ENCODE measurements around the gene BOC. TPM values are rescaled to one million over a fixed set of nuclear protein-coding genes. Genes with fewer than 3 reads are reported as not detected.

Gene BOC
- total and polyA plus RNA-seq, 2 experiments from 2014 or later = 2.1 to 4.1 TPM

- TF ChIP-seq EZH2 (IDR thresholded peaks at IDR 0.05; ENCODE audit: low read depth, unreplicated experiment) (no peak), CREB1 (CRISPR knock-in tag; IDR thresholded peaks at IDR 0.05; ENCODE audit: low read depth) (no peak), ZNF331 (CRISPR knock-in tag; IDR thresholded peaks at IDR 0.05; ENCODE audit: low read depth) (no peak)
These were observed 52.4 kb downstream of the BOC start (continued) for GRCh38 chr3:113263778-113264177.

GRCh38 chr3:113264283-113265131 is 53.1 kb downstream of the BOC start:
- no peak overlapping the region for H2AFZ ChIP-seq
- Mint-ChIP-seq H3K27me3 (ENCODE audit: insufficient read depth, low read depth, poor library complexity) (peaks cover 4% of the 10 kb centered on the region), H3K27ac (peak overlapping the region; percentile 68), H3K4me1 (peaks cover 45% of the 10 kb centered on the region), H3K9me3 (no peaks in the 10 kb centered on the region), H3K36me3 (ENCODE audit: low read depth) (no peaks in the 10 kb centered on the region; the same call in 2 of the 3 replicates), H3K4me3 (no peak overlapping the region; the same call in 2 of the 3 replicates)
- no peaks in the 10 kb centered on the region for H4K20me1 ChIP-seq (replicated peaks; ENCODE audit: insufficient read depth)
- H3K79me2 ChIP-seq (replicated peaks; ENCODE audit: insufficient read depth) = no peaks in the 10 kb centered on the region
- DNase-seq (ENCODE audit: low spot score) (peak; percentile 81), ATAC-seq (peak; percentile 94)
- H3K36me3 ChIP-seq (ENCODE audit: insufficient read depth) = no peaks in the 10 kb centered on the region
- H3K27me3 ChIP-seq (ENCODE audit: insufficient read depth) = no peaks in the 10 kb centered on the region
- TF ChIP-seq EZH2phosphoT487 (IDR thresholded peaks at IDR 0.05; ENCODE audit: unreplicated experiment) (no peak), CREB1 (CRISPR knock-in tag; IDR thresholded peaks at IDR 0.05; ENCODE audit: low read depth) (no peak), EZH2 (IDR thresholded peaks at IDR 0.05; ENCODE audit: low read depth, unreplicated experiment) (no peak), ZNF462 (CRISPR knock-in tag; IDR thresholded peaks at IDR 0.05) (peak; percentile 73; the same call in 1 of the 2 replicates), CTCF (conservative IDR thresholded peaks at IDR 0.05; ENCODE audit: low read depth in 2 of 2) (no peak), STAT1 (IDR thresholded peaks at IDR 0.05; ENCODE audit: unreplicated experiment) (no peak), JUNB (IDR thresholded peaks at IDR 0.05; ENCODE audit: unreplicated experiment) (no peak), REST (IDR thresholded peaks at IDR 0.05; ENCODE audit: unreplicated experiment) (no peak)
- peak overlapping the region; percentile 60; the same call in 1 of the 2 replicates for H3K27ac ChIP-seq (ENCODE audit: low read depth)
- H3F3A ChIP-seq (replicated peaks; ENCODE audit: low read depth) = no peaks in the 10 kb centered on the region
- H3K4me3 ChIP-seq = no peak overlapping the region
- peaks cover 20% of the 10 kb centered on the region for H3K4me1 ChIP-seq (ENCODE audit: insufficient read depth)
- no peaks in the 10 kb centered on the region for H3K9me2 ChIP-seq (ENCODE audit: insufficient read depth)
- H3K4me2 ChIP-seq = peak overlapping the region; percentile 36; the same call in 1 of the 2 replicates
